OCI-LY3 (cell line): Measurements from ENCODE around the gene SSRP1.

Source experiments
- H2AFZ ChIP-seq: fragments of 200-600, 300-600 bp; shearing (Covaris generic); 2 replicates; pipeline ENCODE4 v1.6.0; 2014; ENCODE audit warnings: antibody characterized with exemption, low read depth, low read length
- H3K27ac ChIP-seq: fragments of 200-600, 300-600 bp; sonication (generic); 2 replicates; pipeline ENCODE4 v1.5.1; 2014; ENCODE audit warnings: mild to moderate bottlenecking, low read length, moderate library complexity, mixed read lengths
- H3K27me3 ChIP-seq: fragments of 200-600, 300-600 bp; sonication (generic); 2 replicates; pipeline ENCODE4 v1.6.1; 2014; ENCODE audit warnings: low read depth, low read length, mixed read lengths
- H3K36me3 ChIP-seq: fragments of 200-600, 300-600 bp; sonication (generic); replicated peaks from 2 replicates; pipeline ENCODE3; 2014; ENCODE audit warnings: low read depth, low read length, mixed read lengths
- H3K4me1 ChIP-seq: fragments of 300-600, 200-600 bp; sonication (generic); 2 replicates; pipeline ENCODE4 v1.6.1; 2014; ENCODE audit warnings: low read length, mixed read lengths
- H3K4me2 ChIP-seq: fragments of 200-600, 300-600 bp; sonication (generic); 2 replicates; pipeline ENCODE4 v1.6.1; 2014; ENCODE audit warnings: low read length, mixed read lengths
- H3K4me3 ChIP-seq: fragments of 300-600, 200-600 bp; sonication (generic); 2 replicates; pipeline ENCODE4 v1.5.1; 2014; ENCODE audit warnings: antibody characterized with exemption, mild to moderate bottlenecking, low read length, moderate library complexity
- H3K79me2 ChIP-seq: fragments of 300-600, 200-600 bp; shearing (Covaris generic); 2 replicates; pipeline ENCODE4 v1.6.1; 2014; ENCODE audit warnings: mild to moderate bottlenecking, low read length, mixed read lengths
- H3K9ac ChIP-seq: fragments of 300-600, 200-600 bp; shearing (Covaris generic); 2 replicates; pipeline ENCODE4 v1.6.0; 2014; ENCODE audit warnings: mild to moderate bottlenecking, low read length, moderate library complexity
- H3K9me3 ChIP-seq: fragments of 200-600, 300-600 bp; shearing (Covaris generic); 2 replicates; pipeline ENCODE4 v1.6.1; 2014; ENCODE audit warnings: low read length, mixed read lengths; ENCODE audit not compliant: insufficient read depth
- H4K20me1 ChIP-seq: fragments of 200-600, 300-600 bp; sonication (generic); 2 replicates; pipeline ENCODE4 v1.6.1; 2016; ENCODE audit warnings: low read length, mixed read lengths; ENCODE audit not compliant: insufficient read depth
- EZH2phosphoT487 ChIP-seq: fragments of 200-600 bp; shearing (Covaris generic); IDR thresholded peaks from 2 replicates; pipeline ENCODE4 v1.6.1; 2018; ENCODE audit warnings: antibody characterized with exemption, mixed run types, low read depth
- TF ChIP-seq, protein P1 (sequence below): fragments of 200-600, 300-600 bp; sonication (generic); IDR thresholded peaks from 2 replicates; pipeline ENCODE4 v1.5.1; 2014; ENCODE audit warnings: antibody characterized with exemption, low read length, low read depth

SSRP1 gene

GRCh38 chr11:57306940-57307565, 28.6 kb downstream of the SSRP1 start:
- no peak overlapping the region for H3K4me3 ChIP-seq
- peaks cover 13% of the 10 kb centered on the region for H3K4me1 ChIP-seq
- no peak overlapping the region for H3K4me2 ChIP-seq

GRCh38 chr11:57306161-57306876, 29.4 kb downstream of the SSRP1 start:
- H4K20me1 ChIP-seq, result no peaks in the 10 kb centered on the region
- no peaks in the 10 kb centered on the region for H3K79me2 ChIP-seq
- H3K4me1 ChIP-seq, result peaks cover 7% of the 10 kb centered on the region
- H3K36me3 ChIP-seq, result peaks cover 6% of the 10 kb centered on the region
- no peak overlapping the region for H3K27ac ChIP-seq
- no peak overlapping the region for H3K9ac ChIP-seq
- no peak overlapping the region for H3K4me2 ChIP-seq
- H2AFZ ChIP-seq, result no peak overlapping the region
- TF ChIP-seq, protein P1, sequence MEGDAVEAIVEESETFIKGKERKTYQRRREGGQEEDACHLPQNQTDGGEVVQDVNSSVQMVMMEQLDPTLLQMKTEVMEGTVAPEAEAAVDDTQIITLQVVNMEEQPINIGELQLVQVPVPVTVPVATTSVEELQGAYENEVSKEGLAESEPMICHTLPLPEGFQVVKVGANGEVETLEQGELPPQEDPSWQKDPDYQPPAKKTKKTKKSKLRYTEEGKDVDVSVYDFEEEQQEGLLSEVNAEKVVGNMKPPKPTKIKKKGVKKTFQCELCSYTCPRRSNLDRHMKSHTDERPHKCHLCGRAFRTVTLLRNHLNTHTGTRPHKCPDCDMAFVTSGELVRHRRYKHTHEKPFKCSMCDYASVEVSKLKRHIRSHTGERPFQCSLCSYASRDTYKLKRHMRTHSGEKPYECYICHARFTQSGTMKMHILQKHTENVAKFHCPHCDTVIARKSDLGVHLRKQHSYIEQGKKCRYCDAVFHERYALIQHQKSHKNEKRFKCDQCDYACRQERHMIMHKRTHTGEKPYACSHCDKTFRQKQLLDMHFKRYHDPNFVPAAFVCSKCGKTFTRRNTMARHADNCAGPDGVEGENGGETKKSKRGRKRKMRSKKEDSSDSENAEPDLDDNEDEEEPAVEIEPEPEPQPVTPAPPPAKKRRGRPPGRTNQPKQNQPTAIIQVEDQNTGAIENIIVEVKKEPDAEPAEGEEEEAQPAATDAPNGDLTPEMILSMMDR, result no peak
- no peak for TF ChIP-seq EZH2phosphoT487
- no peaks in the 10 kb centered on the region for H3K9me3 ChIP-seq
- no peak overlapping the region for H3K4me3 ChIP-seq
- H3K27me3 ChIP-seq, result no peaks in the 10 kb centered on the region

More at GRCh38 chr11:57306940-57307565, 28.6 kb downstream of the SSRP1 start:
- Histone ChIP-seq H2AFZ (no peak overlapping the region), H3K36me3 (peaks cover 6% of the 10 kb centered on the region), H3K9ac (no peak overlapping the region), H3K27me3 (no peaks in the 10 kb centered on the region), H3K9me3 (no peaks in the 10 kb centered on the region), H4K20me1 (no peaks in the 10 kb centered on the region), H3K79me2 (no peaks in the 10 kb centered on the region), H3K27ac (no peak overlapping the region)
- TF ChIP-seq, protein P1, result no peak

GRCh38 chr11:57305523-57305922, 30.2 kb downstream of the SSRP1 start:
- TF ChIP-seq EZH2phosphoT487, result no peak
- TF ChIP-seq, protein P1, result no peak
- Histone ChIP-seq H3K4me3 (no peak overlapping the region), H3K27ac (no peak overlapping the region), H3K36me3 (peaks cover 6% of the 10 kb centered on the region), H3K9ac (no peak overlapping the region), H3K4me1 (no peaks in the 10 kb centered on the region), H3K27me3 (no peaks in the 10 kb centered on the region), H2AFZ (no peak overlapping the region), H3K79me2 (no peaks in the 10 kb centered on the region), H3K4me2 (no peak overlapping the region), H3K9me3 (no peaks in the 10 kb centered on the region), H4K20me1 (no peaks in the 10 kb centered on the region)

DNA sequence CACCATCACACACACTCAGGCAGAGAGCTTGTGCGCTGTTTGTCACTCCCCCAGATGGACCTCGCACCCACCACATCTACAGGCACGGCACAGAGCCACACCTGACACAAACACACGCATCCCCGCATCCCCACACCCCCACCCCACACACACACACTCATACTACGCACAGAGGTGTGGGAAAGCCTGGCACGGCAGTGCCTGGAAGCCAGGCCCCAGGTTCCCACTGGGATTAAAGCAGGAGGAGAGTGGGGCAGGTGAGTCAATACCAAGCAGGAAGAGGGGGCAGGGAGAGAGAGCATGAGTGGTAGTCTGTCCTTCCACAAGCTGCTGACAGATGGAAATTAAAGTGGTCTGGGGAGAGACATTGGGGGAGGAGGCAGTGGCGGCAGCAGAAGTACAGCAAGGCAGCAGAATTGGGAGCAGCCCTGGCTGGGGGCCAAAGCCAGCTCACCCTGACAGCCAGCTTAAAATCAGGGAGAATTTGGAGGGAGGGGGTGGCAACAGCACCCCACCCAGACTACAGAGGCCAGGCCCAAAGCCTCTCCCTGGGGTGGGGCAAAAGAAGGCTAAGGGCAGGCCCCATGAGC, 31.6 kb downstream of the SSRP1 start:
- Histone ChIP-seq H2AFZ (no peak overlapping the region), H3K27ac (no peak overlapping the region), H3K4me3 (no peak overlapping the region), H3K9ac (no peak overlapping the region), H3K36me3 (peaks cover 10% of the 10 kb centered on the region), H4K20me1 (no peaks in the 10 kb centered on the region), H3K79me2 (no peaks in the 10 kb centered on the region), H3K4me1 (no peaks in the 10 kb centered on the region), H3K27me3 (no peaks in the 10 kb centered on the region), H3K9me3 (no peaks in the 10 kb centered on the region), H3K4me2 (no peak overlapping the region)
- TF ChIP-seq EZH2phosphoT487, result no peak
- TF ChIP-seq, protein P1, result no peak
